ENCODE results near the gene LIPT2.

- TF ChIP-seq CTCF (IDR thresholded peaks at IDR 0.05) (no peak), POLR2A (IDR thresholded peaks at IDR 0.05) (no peak)
Measured at GRCh38 chr11:74535371-74536160, 42.0 kb upstream of the LIPT2 start.

All from lower leg skin (tissue), 3 donors.